Endothelial cell of hepatic sinusoid (primary cell): ENCODE measurements around the gene CCDC116.
"Not testable (repeated sequence)": the region's sequence is repeated elsewhere in the genome, so short reads cannot be mapped to it uniquely, and the experiment has no call there.

Experiments
- in situ Hi-C: cut with HindIII; loops from 2 replicates; pipeline ENCODE4 v1.10.0; 2017; ENCODE audit warnings: low sequenced_read_pairs

Gene CCDC116

GRCh38 chr22:21631025-21631424 is 1.5 kb upstream of the CCDC116 start:
- in situ Hi-C loops: no loop called here

DNA sequence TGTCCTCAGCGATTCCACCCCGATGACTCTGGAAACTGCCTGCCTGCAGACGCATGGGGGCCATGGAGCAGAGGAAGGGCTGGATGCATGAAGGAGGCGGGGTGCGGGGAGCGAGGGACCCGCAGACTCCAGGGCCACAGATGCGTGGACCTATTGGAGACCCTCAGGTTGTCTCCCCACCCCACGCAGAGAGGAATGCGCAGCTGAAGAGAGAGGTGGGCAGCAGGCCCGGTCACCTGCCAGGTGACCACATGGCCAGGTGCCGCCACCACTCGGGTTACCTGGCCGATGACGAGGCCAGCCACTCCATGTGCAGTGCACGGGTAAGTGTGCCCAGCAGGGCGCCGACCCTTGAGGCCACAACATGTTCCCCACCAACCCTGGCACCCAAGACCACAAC is 371 bp downstream of the CCDC116 start:
- in situ Hi-C loops: no loop called here

- in situ Hi-C loops: no loop called here
Observed at GRCh38 chr22:21633481-21633880, 921 bp downstream of the CCDC116 start.

GRCh38 chr22:21634081-21634480 is 1.5 kb downstream of the CCDC116 start:
- in situ Hi-C loops: no loop called here

DNA sequence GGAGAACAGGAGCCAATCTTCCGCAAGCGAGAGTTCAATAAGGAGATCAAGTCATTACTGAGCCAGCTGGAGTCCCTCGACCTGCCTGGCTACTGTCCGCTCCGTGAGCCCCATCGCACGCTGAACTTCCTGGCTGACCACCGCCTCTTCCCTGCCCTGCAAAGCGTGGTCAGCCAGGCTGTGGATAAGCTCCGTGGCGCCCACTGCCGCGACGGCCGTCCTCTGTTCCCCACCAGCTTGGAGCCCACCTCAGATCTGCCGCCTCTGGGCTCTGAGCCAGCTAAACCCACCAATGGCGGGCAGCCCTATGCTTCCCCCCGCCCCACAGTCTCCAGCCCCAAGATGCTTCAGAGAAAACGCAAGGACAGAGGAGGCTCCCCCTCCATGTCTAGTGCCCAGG is 2.3 kb downstream of the CCDC116 start:
- in situ Hi-C loops: no loop called here

DNA sequence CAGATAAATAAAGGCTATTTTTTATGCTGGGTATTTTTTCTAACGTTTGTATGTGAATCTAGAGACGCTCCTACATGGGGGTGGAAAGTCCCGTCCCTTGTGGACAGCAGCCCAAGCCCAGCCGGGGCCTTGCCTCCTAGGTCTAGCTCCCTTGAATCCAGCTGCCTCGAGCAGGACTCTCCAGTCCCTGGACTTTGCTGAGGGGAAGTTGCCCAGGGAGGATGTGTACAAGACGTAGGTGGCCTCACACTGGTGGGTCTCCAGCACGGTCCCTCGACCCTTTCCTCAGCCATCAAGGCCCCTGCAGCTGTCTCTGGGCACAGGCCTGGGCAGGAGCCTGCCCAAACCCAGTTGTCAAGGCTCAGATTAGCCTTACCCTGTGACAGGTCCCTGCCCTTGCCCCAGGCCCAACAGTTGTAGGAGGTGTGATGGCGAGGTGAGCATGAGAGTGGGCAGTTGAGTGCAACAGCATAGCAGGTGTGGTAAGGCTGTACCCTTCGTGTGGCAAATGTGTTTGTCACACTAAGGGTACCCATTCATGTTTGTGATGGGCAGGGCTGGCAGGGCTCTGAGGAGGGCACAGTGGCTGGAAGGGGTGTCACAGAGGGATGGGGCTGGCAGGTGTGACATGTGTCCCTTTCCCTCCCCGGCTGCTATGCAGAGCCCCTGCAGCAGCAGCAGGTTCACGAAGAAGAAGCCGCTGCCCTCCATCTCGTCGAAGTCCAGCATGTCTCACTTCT is 3.4 kb downstream of the CCDC116 start:
- in situ Hi-C loops: no loop called here

DNA sequence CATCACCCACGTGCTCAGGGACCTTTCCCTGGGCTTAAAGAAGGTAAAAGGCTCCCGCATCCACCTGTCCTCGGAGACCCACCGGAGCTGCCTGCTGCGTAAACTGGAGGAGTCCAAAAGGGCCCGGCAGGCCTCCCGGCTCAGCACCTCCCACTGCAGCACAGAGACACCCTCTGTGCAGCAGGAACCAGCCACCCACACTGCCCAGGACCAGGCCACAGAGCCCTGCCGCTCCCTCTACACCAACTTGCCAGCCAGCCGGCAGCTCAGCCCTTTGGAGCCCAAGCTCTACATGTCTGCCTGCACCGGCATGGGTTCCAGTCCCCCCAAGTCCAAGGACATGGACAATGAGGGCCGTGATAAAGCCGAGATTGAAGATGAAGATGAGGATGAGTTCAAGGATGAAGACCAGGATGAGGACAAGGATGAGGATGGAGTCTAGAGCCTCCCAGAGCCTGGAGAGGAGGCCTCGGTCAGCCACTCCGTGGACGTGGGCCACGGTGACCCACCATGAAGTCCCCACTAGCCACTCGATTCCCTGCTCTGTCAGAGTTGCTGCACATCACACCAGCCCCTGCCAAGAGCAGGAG is 4.2 kb downstream of the CCDC116 start:
- in situ Hi-C loops: no loop called here

GRCh38 chr22:21637450-21637849 is 4.9 kb downstream of the CCDC116 start:
- in situ Hi-C loops: not testable (repeated sequence)

DNA sequence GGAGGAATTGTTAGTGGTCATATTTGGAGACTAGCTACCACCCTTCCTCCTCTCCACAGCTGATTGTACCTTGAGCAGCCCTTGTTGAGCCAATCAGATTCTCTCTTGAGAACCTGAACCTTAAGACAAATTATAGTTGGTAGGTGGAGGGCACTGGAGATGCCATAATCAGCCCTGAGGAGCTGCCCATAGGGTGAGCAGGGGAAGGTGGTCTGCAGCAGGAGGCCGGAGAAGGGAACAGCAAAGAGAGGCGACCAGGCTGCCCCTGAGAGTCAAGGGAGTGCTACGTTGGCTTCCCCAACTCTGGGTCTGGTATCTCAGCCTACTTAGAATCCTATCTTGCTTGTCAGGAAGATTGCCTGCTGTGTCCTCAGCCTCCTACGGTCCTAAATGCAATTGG is 6.8 kb downstream of the CCDC116 start:
- in situ Hi-C loops: no loop called here

DNA sequence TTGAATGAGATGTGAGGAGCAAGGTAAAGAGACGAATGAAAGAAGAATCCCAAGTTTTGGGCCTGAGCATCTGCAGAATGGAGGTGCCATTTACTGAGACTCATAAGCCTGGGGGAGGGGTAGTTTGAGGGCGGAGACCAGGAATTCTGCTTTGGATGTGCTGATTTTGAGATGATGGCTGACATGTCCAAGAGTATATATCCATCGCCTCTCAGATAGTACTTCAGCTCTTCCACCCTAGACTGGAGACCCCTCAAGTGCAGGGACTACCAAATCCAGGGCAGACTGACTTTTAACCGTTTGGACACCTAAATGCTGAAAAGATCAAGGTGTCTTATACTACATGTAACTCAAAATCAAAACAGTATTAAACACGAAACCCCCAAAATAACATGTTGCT is 8.2 kb downstream of the CCDC116 start:
- in situ Hi-C loops: no loop called here

DNA sequence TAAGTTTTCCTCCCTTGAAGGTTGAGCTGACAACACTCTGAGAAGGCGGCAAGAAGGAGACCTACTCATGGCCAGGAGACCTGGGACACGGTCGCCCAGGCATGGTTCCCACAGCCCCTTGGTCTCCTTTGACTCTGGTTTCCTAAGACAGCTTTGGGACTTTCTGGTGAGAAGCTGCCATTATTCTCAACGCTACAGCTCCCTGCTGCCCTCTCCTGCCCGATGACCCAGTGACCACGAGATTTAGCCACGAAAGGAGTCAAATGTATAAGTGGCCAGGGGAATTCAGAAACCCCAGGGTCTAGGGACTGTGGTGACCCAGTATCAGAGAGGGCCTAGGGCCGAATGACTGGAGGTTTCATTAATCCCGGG is 8.8 kb downstream of the CCDC116 start:
- in situ Hi-C loops: no loop called here

- in situ Hi-C loops: no loop called here
Observed at GRCh38 chr22:21641789-21642583, 9.4 kb downstream of the CCDC116 start, which contains the start of gene SDF2L1. Gene SDF2L1, plus strand, starts transcription at chr22:21642302. Its CDS starts 35 bp downstream, at chr22:21642337.

DNA sequence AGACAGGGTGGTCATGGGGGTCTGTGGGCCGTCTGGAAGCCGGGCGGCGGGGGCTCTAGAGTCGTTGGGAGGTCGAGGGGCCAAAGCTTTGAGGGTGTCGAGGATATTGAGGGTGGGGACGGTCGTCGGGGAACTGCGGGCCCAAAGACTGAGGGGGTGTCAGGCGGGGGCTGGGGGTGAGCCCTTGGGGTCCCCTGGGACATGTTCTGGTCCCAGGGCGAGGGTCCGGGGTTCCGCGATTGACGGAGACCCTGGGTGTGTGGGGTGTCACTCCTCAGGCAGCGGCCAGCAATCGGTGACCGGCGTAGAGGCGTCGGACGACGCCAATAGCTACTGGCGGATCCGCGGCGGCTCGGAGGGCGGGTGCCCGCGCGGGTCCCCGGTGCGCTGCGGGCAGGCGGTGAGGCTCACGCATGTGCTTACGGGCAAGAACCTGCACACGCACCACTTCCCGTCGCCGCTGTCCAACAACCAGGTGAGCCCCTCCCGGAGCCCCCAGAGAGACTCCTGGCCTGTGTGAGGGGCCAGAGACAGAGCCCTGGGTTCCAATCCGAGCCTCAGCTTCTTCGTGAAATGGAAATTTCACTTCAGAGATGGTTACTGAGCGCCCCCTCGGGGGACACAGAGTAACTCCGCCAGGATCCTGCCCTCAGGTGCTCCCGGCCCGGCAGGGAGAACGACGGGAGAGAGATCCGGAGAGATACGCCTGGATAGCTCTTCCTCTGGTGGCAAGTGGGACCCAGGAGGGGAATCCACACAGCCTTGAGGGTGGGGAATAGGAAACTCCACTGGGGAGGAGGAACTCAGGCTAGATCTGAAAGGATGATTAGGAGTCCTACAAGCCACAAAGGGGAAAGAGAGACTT is 10.3 kb downstream of the CCDC116 start:
- in situ Hi-C loops: no loop called here

- in situ Hi-C loops: no loop called here
Observed at GRCh38 chr22:21643533-21644357, 11.2 kb downstream of the CCDC116 start.

DNA sequence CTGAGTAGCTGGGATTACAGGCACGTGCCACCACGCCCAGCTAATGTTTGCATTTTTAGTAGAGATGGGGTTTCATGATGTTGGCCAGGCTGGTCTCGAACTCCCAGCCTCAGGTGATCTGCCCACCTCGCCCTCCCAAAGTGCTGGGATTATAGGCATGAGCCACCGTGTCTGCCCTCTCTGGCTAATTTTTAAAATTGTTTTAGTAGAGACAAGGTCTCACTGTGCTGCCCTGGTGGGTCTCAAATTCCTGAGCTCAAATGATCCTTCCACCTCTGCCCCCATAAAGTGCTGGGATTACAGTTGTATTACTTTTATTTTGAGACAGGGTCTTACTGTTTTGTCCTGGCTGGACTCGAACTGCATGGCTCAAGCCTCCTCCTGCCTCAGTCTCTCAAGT is 13.0 kb downstream of the CCDC116 start:
- in situ Hi-C loops: not testable (repeated sequence)

DNA sequence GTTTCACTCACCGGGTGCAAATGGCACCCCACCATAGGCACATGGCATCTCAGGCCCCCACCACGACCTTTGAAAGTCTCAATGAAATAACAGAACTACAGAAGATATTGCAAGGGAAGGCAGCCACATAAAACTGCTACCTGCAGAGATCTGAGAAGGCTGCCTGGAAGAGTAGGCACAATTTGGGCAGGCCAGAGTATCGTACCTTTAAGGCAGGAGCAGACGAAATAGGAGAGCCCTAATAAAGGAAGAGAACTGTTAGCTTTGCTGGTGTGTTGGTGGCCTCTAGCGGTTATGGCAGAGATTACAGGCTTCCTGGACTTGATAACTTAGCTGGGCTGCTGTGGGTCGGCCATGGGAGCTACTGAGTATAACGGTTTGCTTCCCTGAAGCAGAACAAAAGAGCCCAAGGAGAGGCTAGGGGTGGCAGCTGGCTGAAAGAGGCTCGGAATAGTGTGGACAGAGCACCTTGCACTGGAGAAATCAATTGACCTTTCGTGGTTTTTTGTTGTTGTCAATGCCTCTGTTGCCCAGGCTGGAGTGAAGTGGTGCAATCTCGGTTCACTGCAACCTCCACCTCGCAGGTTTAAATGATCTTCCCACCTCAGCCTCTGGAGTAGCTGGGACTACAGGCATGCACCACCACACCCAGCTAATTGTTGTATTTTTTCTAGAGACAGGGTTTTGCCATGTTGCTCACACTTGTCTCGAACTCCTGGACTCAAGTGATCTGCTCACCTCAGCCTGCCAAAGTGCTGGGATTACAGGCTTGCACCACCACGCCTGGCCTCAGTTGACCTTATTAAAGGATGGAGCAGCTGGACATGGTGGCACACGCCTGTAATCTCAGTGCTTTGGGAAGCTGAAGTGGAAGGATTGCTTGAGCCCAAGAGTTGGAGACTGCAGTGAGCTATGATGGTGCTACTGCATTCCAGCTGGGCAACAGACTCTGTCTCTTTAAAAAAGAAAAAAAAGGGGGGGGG is 14.3 kb downstream of the CCDC116 start:
- in situ Hi-C loops: no loop called here

- in situ Hi-C loops: no loop called here
Observed at GRCh38 chr22:21650280-21650679, 17.7 kb downstream of the CCDC116 start.

GRCh38 chr22:21650823-21651520 is 18.4 kb downstream of the CCDC116 start:
- in situ Hi-C loops: no loop called here
